A673 (cell line): ENCODE results near the gene CCDC57. TPM values are rescaled to one million over a fixed set of nuclear protein-coding genes. Genes with fewer than 3 reads are reported as not detected.

Source experiments
- BruUV-seq: library from RNA; stranded (reverse); fragments of 400-500 nt; replicated peaks from 2 replicates; lab custom pipeline; 2021; lab: Mats Ljungman, UMichigan
- CTCF ChIA-PET: fragments of 300-600 bp; sonication (Branson Sonifier 250); formaldehyde crosslinking; loops from one replicate; lab custom pipeline; 2022; ENCODE audit warnings: antibody characterized with exemption; lab: Charles Lee
- POLR2A ChIA-PET: fragments of 300-600 bp; sonication (Branson Sonifier 250); formaldehyde crosslinking; loops from one replicate; lab custom pipeline; 2022; ENCODE audit warnings: antibody characterized with exemption; ENCODE audit not compliant: low non-redundant PET; lab: Charles Lee
- DNase-seq: peaks from one replicate; pipeline ENCODE4 v3.0.0-alpha.2; 2015; ENCODE audit warnings: low spot score
- H3K27ac ChIP-seq: fragments of 200-600 bp; sonication (generic); 2 replicates; pipeline ENCODE4 v1.5.1; 2016; ENCODE audit warnings: mixed run types, low read depth, mild to moderate bottlenecking, mixed read lengths, antibody characterized with exemption, low read length; ENCODE audit not compliant: poor library complexity, severe bottlenecking
- H3K27me3 ChIP-seq: fragments of 200-600 bp; sonication (generic); replicated peaks from 2 replicates; pipeline ENCODE4 v1.6.1; 2017; ENCODE audit warnings: mixed run types, low read depth, mild to moderate bottlenecking, mixed read lengths, antibody characterized with exemption, low read length; ENCODE audit not compliant: insufficient read depth, poor library complexity
- H3K36me3 ChIP-seq: fragments of 200-600 bp; sonication (generic); 2 replicates; pipeline ENCODE4 v1.6.1; 2016; ENCODE audit warnings: mixed run types, mild to moderate bottlenecking, mixed read lengths, antibody characterized with exemption, low read length; ENCODE audit not compliant: insufficient read depth, poor library complexity, severe bottlenecking
- H3K4me1 ChIP-seq: fragments of 200-600 bp; sonication (generic); 2 replicates; pipeline ENCODE4 v1.6.1; 2017; ENCODE audit warnings: mixed run types, mild to moderate bottlenecking, mixed read lengths, antibody characterized with exemption, low read length; ENCODE audit not compliant: insufficient read depth, poor library complexity, severe bottlenecking
- H3K4me3 ChIP-seq: fragments of 200-600 bp; sonication (generic); 2 replicates; pipeline ENCODE4 v1.5.1; 2016; ENCODE audit warnings: low read depth, mixed run types, mild to moderate bottlenecking, mixed read lengths, low read length; ENCODE audit not compliant: poor library complexity, severe bottlenecking
- H3K9me3 ChIP-seq: fragments of 200-600 bp; sonication (generic); 2 replicates; pipeline ENCODE4 v1.6.1; 2016; ENCODE audit warnings: mixed run types, low read depth, mild to moderate bottlenecking, mixed read lengths, antibody characterized with exemption, low read length; ENCODE audit not compliant: poor library complexity, severe bottlenecking
- CTCF ChIP-seq: fragments of 300-800, 200-600 bp; sonication (generic); conservative IDR thresholded peaks from 2 replicates; pipeline ENCODE4 v1.5.1; 2017; ENCODE audit warnings: low read depth, mild to moderate bottlenecking, antibody characterized with exemption, low read length, moderate library complexity, mixed read lengths
- EZH2 ChIP-seq: fragments of 200-600 bp; sonication (generic); IDR thresholded peaks from 2 replicates; pipeline ENCODE4 v1.6.1; 2017; ENCODE audit warnings: borderline replicate concordance, low read depth, mild to moderate bottlenecking, mixed read lengths, antibody characterized with exemption, low read length; ENCODE audit not compliant: poor library complexity, severe bottlenecking
- intact Hi-C: fragments of 100-400 bp; cut with micrococcal nuclease; formaldehyde crosslinking; loops from one replicate; pipeline ENCODE4 v1.10.0; 2022; ENCODE audit not compliant: unreplicated experiment
- total RNA-seq: library from RNA; stranded (reverse); gene quantifications from 2 replicates; pipeline ENCODE4 v1.2.3, GENCODE V29; 2021

The CCDC57 gene
- total RNA-seq, 1 experiment from 2014 or later, result 43.6 TPM

- BruUV-seq, result no TSS peak
- Histone ChIP-seq H3K27ac (no peak overlapping the region), H3K36me3 (no peaks in the 10 kb centered on the region), H3K27me3 (no peaks in the 10 kb centered on the region), H3K4me1 (no peaks in the 10 kb centered on the region), H3K4me3 (no peak overlapping the region), H3K9me3 (no peaks in the 10 kb centered on the region)
- DNase-seq, result no peak
- intact Hi-C loops, result no loop called here
- CTCF ChIA-PET, result no interaction called here
- TF ChIP-seq EZH2 (no peak), CTCF (no peak)
- POLR2A ChIA-PET, result no interaction called here
These were observed 53.8 kb downstream of the CCDC57 start for GRCh38 chr17:82158825-82159224.

- no peaks in the 10 kb centered on the region for H3K27me3 ChIP-seq
- CTCF ChIA-PET, result no interaction called here
- no peaks in the 10 kb centered on the region for H3K9me3 ChIP-seq
- H3K4me1 ChIP-seq, result no peaks in the 10 kb centered on the region
- intact Hi-C loops, result no loop called here
- H3K36me3 ChIP-seq, result no peaks in the 10 kb centered on the region
- DNase-seq, result no peak
- no peak overlapping the region for H3K4me3 ChIP-seq
- H3K27ac ChIP-seq, result no peak overlapping the region
- BruUV-seq, result no TSS peak
- POLR2A ChIA-PET, result interaction anchor here (0.6 kb wide), 1 partner anchor 127 kb away, joined by 4 read pairs; no protein-coding TSS in a partner anchor
- TF ChIP-seq EZH2, result no peak
- no peak for TF ChIP-seq CTCF
These were observed 55.3 kb downstream of the CCDC57 start for GRCh38 chr17:82157046-82158035.

GRCh38 chr17:82156284-82156925, 56.2 kb downstream of the CCDC57 start:
- TF ChIP-seq CTCF, result no peak
- TF ChIP-seq EZH2, result no peak
- no peak for DNase-seq
- ChIA-PET CTCF (no interaction called here), POLR2A (no interaction called here)
- intact Hi-C loops, result no loop called here
- Histone ChIP-seq H3K4me1 (no peaks in the 10 kb centered on the region), H3K4me3 (no peak overlapping the region), H3K27me3 (no peaks in the 10 kb centered on the region), H3K9me3 (no peaks in the 10 kb centered on the region), H3K27ac (no peak overlapping the region), H3K36me3 (no peaks in the 10 kb centered on the region)
- no TSS peak for BruUV-seq
